ENCODE data around the gene ZNF532.

The ZNF532 gene

DNA sequence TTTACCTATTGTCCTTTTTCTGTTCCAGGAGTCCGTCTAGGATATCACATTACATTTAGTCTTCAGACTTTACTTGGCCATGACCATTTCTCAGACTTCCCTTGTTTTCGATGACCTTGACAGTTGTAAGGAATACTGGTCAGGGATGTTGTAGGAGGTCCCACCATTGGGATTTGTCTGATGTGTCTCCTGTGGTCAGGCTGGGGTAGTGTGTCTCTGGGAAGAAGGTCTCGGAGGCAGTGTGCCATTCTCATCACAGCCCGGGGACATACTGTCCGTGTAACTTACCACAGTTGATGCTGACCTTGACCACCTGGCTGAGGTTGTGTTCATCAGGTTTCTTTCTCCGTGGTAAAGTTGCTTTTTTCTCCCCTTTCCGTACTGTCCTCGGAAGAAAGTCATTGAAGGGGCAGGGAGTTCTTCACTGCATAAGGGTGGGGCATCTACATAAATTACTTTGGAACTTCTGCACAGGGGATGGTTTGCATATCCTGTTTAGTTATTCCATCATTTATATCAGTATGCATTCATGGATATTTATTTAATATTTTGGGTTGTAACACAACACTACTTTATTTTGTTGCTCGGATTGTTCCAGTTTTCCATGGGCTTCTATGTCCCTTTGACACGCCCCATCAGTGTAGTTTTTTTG is 41.2 kb downstream of the ZNF532 start:
- Histone ChIP-seq H3K4me3 (ENCODE audit: low read depth, low read length) (no peak overlapping the region), H3K27me3 (no peaks in the 10 kb centered on the region), H3K9me3 (no peaks in the 10 kb centered on the region), H3K36me3 (no peaks in the 10 kb centered on the region), H3K4me1 (no peaks in the 10 kb centered on the region)
- TF ChIP-seq, protein P1, sequence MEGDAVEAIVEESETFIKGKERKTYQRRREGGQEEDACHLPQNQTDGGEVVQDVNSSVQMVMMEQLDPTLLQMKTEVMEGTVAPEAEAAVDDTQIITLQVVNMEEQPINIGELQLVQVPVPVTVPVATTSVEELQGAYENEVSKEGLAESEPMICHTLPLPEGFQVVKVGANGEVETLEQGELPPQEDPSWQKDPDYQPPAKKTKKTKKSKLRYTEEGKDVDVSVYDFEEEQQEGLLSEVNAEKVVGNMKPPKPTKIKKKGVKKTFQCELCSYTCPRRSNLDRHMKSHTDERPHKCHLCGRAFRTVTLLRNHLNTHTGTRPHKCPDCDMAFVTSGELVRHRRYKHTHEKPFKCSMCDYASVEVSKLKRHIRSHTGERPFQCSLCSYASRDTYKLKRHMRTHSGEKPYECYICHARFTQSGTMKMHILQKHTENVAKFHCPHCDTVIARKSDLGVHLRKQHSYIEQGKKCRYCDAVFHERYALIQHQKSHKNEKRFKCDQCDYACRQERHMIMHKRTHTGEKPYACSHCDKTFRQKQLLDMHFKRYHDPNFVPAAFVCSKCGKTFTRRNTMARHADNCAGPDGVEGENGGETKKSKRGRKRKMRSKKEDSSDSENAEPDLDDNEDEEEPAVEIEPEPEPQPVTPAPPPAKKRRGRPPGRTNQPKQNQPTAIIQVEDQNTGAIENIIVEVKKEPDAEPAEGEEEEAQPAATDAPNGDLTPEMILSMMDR (IDR thresholded peaks at IDR 0.05; ENCODE audit: low read depth, low read length), result no peak
- no peak for DNase-seq

DNA sequence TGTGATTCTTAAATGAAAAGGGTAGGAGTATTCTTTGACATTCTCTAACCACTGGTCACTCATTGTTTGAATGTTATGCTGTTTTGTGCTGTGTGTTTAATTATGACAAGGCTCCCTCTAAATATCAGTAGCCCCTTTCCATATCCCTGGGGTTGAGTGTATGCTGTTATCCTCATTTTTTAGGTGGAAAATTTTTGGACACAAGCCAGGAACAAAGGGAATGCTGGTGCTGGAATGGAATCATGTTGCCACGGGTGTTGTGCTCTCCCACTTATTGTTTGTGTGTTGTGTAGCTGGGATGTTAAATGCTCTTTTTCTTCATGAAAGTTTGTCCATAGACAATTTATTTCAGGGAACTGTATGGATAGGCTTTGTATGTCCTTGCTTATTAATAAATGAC is 43.3 kb downstream of the ZNF532 start:
- TF ChIP-seq, protein P1 (IDR thresholded peaks at IDR 0.05; ENCODE audit: low read depth, low read length), result no peak
- DNase-seq, result no peak
- H3K4me1 ChIP-seq, result no peaks in the 10 kb centered on the region
- H3K27me3 ChIP-seq, result no peaks in the 10 kb centered on the region
- H3K36me3 ChIP-seq, result no peaks in the 10 kb centered on the region
- no peak overlapping the region for H3K4me3 ChIP-seq (ENCODE audit: low read depth, low read length)
- H3K9me3 ChIP-seq, result no peaks in the 10 kb centered on the region

DNA sequence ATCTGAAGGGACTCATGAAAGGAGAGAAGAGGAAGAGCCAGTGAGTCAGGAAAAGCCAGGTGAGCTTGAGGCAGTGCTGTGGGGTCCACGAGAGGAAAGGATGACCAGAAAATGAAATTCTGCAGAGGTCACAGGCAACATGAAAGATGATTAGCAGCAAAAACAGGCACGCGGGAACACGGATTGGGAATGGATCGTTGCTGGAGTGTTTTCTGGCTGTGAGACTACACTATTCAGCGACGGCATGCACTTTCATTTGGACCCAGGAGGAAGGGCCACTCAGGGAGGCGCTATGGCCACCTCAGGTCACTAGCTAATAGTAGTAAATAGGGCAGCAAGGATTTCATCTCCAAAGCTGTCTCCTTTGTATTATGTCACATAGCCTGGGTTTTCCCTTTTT is 44.8 kb downstream of the ZNF532 start:
- H3K36me3 ChIP-seq, result no peaks in the 10 kb centered on the region

DNA sequence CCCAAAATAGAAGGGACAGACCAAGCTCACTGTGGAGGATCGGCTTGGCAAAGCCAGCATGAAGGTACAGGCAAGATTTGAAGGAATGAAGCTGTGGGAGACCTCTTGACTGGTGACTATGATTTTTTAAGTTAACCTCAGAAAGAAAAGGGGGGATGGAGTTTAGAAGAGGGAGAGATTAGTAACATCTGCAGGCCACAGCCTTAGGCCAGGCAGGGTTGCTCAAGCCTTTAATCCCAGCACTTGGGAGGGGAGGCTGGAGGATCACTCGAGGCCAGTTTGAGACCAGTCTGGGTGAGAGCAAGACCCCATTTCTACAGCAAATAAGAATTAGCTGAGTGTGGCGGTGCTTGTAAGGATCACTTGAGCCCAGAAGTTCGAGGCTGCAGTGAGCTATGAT is 46.6 kb downstream of the ZNF532 start:
- H3K4me1 ChIP-seq, result no peaks in the 10 kb centered on the region
- H3K4me3 ChIP-seq (ENCODE audit: low read depth, low read length), result no peak overlapping the region
- no peak for DNase-seq
- no peaks in the 10 kb centered on the region for H3K9me3 ChIP-seq
- H3K36me3 ChIP-seq, result no peaks in the 10 kb centered on the region
- TF ChIP-seq, protein P1 (IDR thresholded peaks at IDR 0.05; ENCODE audit: low read depth, low read length), result no peak
- H3K27me3 ChIP-seq, result no peaks in the 10 kb centered on the region

More for the DNA sequence above, 44.8 kb downstream of the ZNF532 start:
- TF ChIP-seq, protein P1 (IDR thresholded peaks at IDR 0.05; ENCODE audit: low read depth, low read length), result no peak
- no peaks in the 10 kb centered on the region for H3K4me1 ChIP-seq
- no peak for DNase-seq
- no peaks in the 10 kb centered on the region for H3K27me3 ChIP-seq
- H3K4me3 ChIP-seq (ENCODE audit: low read depth, low read length), result no peak overlapping the region
- no peaks in the 10 kb centered on the region for H3K9me3 ChIP-seq

DNA sequence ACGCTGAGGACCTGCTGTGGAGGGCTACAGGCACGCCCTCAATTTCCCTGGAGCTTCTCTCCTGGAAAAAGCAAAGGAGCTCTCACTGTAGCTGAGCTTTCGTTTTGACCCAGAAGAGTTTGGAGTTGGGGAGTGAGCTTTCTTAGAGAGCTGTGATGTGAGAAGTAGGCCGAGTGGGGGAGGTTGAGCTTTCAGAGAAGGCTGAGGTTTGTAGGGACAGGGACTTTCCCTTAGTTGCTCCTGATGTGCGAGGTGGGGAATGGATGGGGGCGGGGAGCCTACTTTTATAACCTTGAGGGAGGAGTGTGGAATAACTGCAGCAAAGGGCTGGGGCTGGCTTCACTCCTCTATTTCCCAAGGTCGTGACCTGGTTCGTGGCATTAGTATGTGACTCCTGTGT is 47.1 kb downstream of the ZNF532 start:
- no peaks in the 10 kb centered on the region for H3K4me1 ChIP-seq
- no peak for DNase-seq
- TF ChIP-seq, protein P1 (IDR thresholded peaks at IDR 0.05; ENCODE audit: low read depth, low read length), result no peak
- no peak overlapping the region for H3K4me3 ChIP-seq (ENCODE audit: low read depth, low read length)
- H3K27me3 ChIP-seq, result no peaks in the 10 kb centered on the region
- no peaks in the 10 kb centered on the region for H3K9me3 ChIP-seq
- H3K36me3 ChIP-seq, result no peaks in the 10 kb centered on the region

DNA sequence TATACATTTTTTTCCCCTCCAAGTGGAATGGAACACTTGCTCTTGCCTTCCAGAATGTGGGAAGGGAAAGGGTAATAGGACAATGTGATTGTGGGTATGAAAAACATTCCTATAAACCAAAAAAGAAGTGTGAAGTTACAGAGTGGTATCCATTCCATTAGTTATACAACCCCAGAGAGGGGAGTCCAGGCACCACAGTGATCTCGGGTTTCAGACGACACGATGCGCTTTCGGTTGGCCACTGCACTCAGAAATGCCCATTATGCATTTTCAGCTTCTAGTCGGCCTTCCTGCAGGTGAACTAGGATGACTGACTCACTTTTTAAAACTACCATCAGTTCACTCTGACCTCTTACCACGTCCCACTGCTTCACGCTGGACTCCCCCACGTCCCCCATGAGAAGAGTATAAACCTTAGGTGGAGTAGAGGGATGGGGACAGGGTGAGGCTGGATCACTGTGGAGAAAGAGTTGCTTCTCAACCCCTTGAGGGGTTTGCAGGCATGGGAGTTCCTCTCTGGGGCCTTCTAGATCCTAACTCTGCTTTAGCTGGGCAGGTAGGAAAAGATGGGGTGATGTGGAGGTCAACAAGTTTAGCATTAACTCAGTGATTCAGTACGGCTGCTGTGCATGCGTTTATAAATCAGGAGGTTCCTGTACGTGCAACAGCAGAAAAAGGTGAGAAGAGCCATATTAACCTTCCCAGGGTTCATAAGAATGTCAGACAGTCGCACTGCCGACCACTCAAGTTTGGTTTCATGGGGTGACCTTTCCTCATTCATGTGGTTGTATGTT is 50.5 kb downstream of the ZNF532 start:
- Histone ChIP-seq H3K4me3 (ENCODE audit: low read depth, low read length) (no peak overlapping the region), H3K27me3 (no peaks in the 10 kb centered on the region), H3K4me1 (no peaks in the 10 kb centered on the region), H3K36me3 (peaks cover 8% of the 10 kb centered on the region), H3K9me3 (no peaks in the 10 kb centered on the region)
- TF ChIP-seq, protein P1 (IDR thresholded peaks at IDR 0.05; ENCODE audit: low read depth, low read length), result no peak
- DNase-seq, result no peak

All from BE2C (cell line).